Suprapubic skin (tissue), 3 donors: ENCODE results near the gene DHDH.

Experiments used
- POLR2A ChIP-seq, 2 donors: fragments of 450-650 bp; IDR thresholded peaks; one replicate each; pipeline ENCODE4 v1.6.1; 2017; ENCODE audit warnings: antibody characterized with exemption in 2 of 2, mild to moderate bottlenecking in 2 of 2, moderate library complexity in 2 of 2
- TF ChIP-seq, protein P1 (sequence below), 2 donors: fragments of 200-600 bp in 1 of 2; fragments of 450-650 bp in 1 of 2; sonication (generic) in 1 of 2; IDR thresholded peaks; one replicate each; pipeline ENCODE4 v1.5.1; 2016 to 2019; ENCODE audit warnings: antibody characterized with exemption in 2 of 2, mild to moderate bottlenecking in 1 of 2, moderate library complexity in 1 of 2

DNA sequence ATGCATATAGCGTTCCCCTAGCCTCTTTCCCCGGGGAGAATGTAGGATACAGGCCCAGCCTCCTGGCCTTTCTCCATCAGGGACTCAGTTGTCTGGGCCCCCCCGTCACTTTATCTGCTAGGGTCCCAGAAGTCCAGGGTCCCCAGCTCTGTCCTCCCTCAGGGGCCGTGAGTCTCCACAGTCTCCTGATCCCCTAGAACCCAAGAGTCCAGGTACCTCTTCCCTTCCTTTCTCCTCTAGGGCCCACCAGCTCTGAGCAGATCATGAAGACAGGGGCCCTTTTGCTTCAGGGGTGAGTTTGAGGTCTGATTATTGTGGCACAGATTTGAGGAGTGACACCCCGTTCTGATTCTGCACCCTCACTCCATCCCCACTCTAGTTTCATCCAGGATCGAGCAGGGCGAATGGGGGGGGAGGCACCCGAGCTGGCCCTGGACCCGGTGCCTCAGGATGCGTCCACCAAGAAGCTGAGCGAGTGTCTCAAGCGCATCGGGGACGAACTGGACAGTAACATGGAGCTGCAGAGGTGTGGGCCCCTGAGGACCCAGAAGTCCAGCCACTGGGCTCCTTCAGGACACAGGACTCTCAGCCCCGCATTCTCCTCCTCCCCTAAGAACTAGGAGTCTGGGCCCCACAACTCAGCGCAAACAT, 21.9 kb downstream of the DHDH start:
- TF ChIP-seq, protein P1, sequence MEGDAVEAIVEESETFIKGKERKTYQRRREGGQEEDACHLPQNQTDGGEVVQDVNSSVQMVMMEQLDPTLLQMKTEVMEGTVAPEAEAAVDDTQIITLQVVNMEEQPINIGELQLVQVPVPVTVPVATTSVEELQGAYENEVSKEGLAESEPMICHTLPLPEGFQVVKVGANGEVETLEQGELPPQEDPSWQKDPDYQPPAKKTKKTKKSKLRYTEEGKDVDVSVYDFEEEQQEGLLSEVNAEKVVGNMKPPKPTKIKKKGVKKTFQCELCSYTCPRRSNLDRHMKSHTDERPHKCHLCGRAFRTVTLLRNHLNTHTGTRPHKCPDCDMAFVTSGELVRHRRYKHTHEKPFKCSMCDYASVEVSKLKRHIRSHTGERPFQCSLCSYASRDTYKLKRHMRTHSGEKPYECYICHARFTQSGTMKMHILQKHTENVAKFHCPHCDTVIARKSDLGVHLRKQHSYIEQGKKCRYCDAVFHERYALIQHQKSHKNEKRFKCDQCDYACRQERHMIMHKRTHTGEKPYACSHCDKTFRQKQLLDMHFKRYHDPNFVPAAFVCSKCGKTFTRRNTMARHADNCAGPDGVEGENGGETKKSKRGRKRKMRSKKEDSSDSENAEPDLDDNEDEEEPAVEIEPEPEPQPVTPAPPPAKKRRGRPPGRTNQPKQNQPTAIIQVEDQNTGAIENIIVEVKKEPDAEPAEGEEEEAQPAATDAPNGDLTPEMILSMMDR (IDR thresholded peaks at IDR 0.05) = no peak
- TF ChIP-seq POLR2A (IDR thresholded peaks at IDR 0.05) = no peak
